Stimulated activated CD4-positive, alpha-beta T cell treated with anti-CD3 and anti-CD28 coated beads, TNF-alpha, amount 100 ng/mL, for 48 hours (primary cell): ENCODE data around the gene PDPR.
"Not testable (repeated sequence)": the region's sequence is repeated elsewhere in the genome, so short reads cannot be mapped to it uniquely, and the experiment has no call there.

Experiments
- DNase-seq, 3 donors: peaks; one replicate each; pipeline ENCODE4 v3.0.0-alpha.2; 2020; ENCODE audit warnings: low read depth in 3 of 3

PDPR gene

GRCh38 chr16:70161350-70161749, 47.2 kb downstream of the PDPR start:
- DNase-seq: no peak

DNA sequence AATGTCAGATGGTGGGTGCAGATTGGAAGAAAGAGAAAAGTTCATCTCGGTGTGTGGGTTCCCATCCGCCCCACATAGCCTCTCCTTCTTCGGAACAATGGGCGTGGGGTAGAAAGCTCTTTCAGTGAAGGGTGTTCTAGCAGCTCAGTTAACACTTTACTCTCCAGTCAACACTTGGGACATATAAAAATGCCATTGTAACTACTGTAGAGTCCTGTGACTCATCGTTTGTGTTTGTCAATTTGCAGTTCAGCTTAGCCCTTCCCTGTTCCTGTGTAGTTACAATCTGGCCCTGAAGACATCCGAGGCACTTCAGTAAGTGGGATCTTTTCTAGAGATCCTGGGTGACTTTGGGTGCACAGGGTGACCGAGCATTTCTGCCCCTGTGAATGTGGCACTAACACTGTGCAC, 47.9 kb downstream of the PDPR start:
- DNase-seq: no peak

- no peak for DNase-seq
Observed at GRCh38 chr16:70163596-70163995, 49.5 kb downstream of the PDPR start.

GRCh38 chr16:70166688-70167087, 52.6 kb downstream of the PDPR start:
- not testable (repeated sequence) for DNase-seq

DNA sequence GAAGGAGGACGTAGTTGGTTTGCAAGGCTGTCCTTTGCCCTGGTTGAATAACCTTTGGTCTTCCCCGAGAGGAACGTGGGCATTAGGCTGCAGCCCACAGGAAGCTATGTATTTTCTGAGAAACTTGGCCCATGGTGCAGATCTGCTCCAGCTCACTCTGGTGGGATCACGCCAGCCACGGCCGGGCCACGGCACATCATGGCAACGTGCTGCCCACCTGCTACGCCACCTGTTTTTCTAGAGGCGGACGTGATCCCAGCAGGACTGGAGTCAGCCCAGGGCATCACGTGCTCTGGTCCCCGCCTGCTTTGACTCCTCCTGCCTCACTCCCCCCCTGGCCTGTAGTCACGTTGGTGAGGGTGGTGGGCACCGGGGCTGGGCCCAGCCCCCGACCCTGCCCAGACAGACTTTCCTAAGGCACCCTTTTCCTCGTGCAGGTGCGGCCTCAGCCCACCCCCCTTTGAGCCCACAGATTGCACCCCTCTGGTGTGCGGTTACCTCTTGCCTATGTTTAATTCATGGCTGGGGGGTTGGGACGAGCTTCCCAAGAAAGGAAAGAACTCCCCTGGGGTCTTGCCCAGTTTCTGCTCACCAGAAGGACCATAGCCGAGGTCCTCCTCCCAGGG, 59.2 kb downstream of the PDPR start, which contains the start of gene CLEC18C:
CLEC18C (plus strand) TSS at position 576 of the 626 bp plus-strand sequence. CDS start 492 bp downstream, outside the sequence.
- DNase-seq: not testable (repeated sequence)

DNA sequence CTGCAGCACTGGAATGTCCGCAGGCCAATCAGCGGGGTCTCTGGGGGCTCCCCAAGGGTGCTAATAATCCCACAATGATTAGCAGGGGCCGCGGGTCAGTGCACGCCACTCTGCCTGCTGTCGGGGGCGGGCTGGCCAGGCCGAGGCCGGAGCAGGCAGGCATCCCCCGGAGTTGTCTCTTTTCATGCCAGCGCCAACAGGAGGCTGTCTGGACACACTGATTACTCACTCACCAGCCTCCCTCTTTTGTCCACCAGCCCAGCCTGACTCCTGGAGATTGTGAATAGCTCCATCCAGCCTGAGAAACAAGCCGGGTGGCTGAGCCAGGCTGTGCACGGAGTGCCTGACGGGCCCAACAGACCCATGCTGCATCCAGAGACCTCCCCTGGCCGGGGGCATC, 59.8 kb downstream of the PDPR start:
- DNase-seq: not testable (repeated sequence)

DNA sequence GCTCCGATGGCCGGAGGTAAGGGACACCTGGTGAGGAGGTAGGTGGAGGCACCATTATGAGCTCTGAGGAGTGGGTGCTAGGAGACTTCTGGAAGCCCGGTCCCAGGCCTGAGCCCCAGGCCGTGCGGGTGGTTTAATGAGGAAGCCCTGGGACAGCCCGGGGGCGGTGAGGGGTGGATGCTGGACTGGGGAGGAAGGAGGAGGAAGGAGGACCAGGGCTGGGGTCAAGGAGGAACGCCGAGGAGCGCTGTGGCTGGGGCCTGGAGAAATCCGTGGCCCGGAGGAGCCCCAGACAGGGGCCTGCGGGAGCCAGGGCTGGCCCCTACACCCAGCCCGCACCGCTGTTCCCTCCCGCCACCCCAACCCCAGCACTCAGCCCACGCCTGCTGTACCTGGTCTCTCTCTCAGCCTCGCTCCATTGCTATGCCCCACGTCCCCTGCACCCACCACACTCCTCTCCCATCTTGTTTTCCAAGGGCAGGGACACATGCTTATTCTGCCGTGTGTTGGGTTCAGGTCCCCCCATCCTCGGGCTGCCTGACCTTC, 60.3 kb downstream of the PDPR start:
- not testable (repeated sequence) for DNase-seq

- not testable (repeated sequence) for DNase-seq
Observed at GRCh38 chr16:70187858-70188607, 73.9 kb downstream of the PDPR start.

DNA sequence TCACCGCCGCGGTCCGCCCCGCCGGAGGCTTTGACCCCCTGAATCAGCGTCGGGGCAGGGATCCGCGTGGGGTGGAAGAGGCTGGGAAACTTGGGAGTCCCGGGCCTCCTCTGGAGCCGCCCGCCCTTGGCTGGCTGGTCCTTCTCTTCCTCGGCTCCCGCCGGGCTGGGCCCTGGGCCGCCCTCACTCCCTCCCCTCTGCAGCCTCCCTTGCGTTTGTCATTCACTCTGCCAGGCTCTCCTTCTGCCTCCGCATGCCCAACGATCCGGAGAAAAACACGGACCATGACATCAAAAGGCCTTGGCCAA, 74.4 kb downstream of the PDPR start:
- not testable (repeated sequence) for DNase-seq

DNA sequence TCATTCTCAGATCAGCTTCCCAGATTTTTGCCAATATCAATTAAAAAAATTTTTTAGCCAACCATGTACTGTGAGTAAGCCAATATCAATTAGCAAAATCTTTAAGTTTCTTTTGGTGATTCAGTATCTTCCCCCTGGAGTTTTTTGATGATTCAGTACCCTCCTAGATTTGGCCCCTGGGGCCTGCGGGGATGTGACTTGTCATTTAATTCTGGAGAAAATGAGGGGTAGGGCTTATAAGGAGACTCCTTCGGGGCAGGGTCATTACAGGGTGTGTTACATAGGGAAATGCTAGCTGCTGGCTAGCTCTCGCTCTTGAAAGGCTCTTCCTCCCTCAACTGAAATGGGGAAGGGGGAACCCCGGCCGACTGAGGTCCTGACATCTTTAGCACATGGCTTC, 76.4 kb downstream of the PDPR start:
- not testable (repeated sequence) for DNase-seq

DNA sequence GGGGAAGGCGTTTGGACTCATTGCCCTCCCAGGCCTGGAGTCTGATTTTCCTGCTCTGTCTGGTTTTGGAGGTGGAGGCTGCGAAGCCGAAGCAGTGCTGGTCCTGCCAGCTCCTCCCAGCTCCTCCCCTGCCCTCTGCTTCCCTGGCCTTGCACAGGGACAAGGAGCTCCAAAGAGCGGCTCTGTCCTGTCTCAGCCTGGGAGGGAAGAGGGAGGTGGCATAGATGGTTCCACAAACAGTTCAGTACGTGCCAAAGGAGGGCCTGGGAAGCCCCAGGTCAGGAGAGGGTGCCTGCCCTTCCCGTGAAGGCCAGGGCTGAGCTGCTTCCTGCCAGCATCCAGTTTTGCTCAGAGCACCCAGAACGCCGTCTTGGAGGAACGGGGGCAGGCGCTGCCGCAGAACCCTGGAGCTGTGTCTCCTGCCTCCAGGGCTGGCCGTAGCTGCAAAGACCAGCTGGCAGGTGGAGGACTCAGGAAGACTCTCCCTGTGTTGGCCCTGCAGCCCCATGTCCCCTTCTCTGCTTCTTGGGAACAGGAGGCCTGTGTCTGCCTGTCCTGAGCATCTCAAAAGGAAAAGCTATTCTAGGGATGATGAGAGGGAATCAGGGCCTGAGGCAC, 82.7 kb downstream of the PDPR start:
- not testable (repeated sequence) for DNase-seq

GRCh38 chr16:70197611-70198010, 83.5 kb downstream of the PDPR start:
- DNase-seq: not testable (repeated sequence)

DNA sequence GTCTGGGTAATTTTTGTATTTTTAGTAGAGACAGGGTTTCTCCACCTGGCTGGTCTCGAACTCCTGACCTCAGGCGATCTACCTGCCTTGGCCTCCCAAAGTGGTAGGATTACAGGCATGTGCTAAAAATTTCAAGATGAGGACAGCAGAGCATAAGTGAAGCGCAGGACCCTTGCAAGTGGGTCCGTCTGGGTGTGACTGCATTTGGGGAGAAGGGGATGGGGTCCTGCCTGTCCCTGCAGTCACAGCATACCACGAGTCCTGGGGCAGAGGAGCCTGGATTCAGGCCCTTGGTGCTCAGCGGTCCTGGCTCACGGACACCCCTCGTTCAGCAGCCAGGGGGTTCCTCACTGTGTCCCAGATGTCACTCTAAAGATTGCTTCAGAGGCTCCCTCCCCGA, 84.1 kb downstream of the PDPR start:
- not testable (repeated sequence) for DNase-seq

GRCh38 chr16:70198666-70199065, 84.5 kb downstream of the PDPR start:
- DNase-seq: not testable (repeated sequence)

GRCh38 chr16:70199170-70199569, 85.0 kb downstream of the PDPR start:
- not testable (repeated sequence) for DNase-seq

- not testable (repeated sequence) for DNase-seq
Observed at GRCh38 chr16:70200063-70200462, 85.9 kb downstream of the PDPR start.

GRCh38 chr16:70203508-70203907, 89.4 kb downstream of the PDPR start:
- not testable (repeated sequence) for DNase-seq

DNA sequence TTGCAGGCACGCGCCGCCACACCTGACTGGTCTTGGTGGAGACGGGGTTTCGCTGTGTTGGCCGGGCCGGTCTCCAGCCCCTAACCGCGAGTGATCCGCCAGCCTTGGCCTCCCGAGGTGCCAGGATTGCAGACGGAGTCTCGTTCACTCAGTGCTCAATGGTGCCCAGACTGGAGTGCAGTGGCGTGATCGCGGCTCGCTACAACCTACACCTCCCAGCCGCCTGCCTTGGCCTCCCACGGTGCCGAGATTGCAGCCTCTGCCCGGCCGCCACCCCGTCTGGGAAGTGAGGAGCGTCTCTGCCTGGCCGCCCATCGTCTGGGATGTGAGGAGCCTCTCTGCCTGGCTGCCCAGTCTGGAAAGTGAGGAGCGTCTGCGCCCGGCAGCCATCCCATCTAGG, 89.9 kb downstream of the PDPR start:
- not testable (repeated sequence) for DNase-seq

- not testable (repeated sequence) for DNase-seq
Observed at GRCh38 chr16:70204668-70205405, 90.7 kb downstream of the PDPR start.

GRCh38 chr16:70206382-70206781, 92.2 kb downstream of the PDPR start:
- DNase-seq: not testable (repeated sequence)
